ENCODE results near the gene WWOX. TPM values are rescaled to one million over a fixed set of nuclear protein-coding genes. Genes with fewer than 3 reads are reported as not detected.

The WWOX gene
- total and polyA plus RNA-seq, 2 of the 8 experiments (the other 6 are each of a cell fraction or from before 2014, with no cell fraction given): 5.4 to 16.7 TPM

GRCh38 chr16:78538919-78539318 lies 439.5 kb downstream of the WWOX start:
- CTCF ChIA-PET (ENCODE audit: partially characterized antibody): interaction anchor here (1.6 kb wide), 1 partner anchor 14 kb away, joined by 4 read pairs; no protein-coding TSS in a partner anchor
- Histone ChIP-seq H3K79me1 (ENCODE audit: low read depth, low read length) (no peaks in the 10 kb centered on the region), H3K36me3 (ENCODE audit: control insufficient read depth in 2 of 4, insufficient read depth in 4 of 4, low read length in 3 of 4) (no peaks in the 10 kb centered on the region), H3K4me1 (replicated peaks in 1 of 4; ENCODE audit: control insufficient read depth in 3 of 4, insufficient read depth in 4 of 4, low read length in 3 of 4) (no peaks in the 10 kb centered on the region), H3K4ac (replicated peaks; ENCODE audit: insufficient read length, low read depth, low read length) (no peak overlapping the region), H3K23me2 (ENCODE audit: low read depth, low read length) (peaks cover 2% of the 10 kb centered on the region; the same call in 1 of the 2 replicates), H3K27ac (ENCODE audit: low read depth, low read length) (no peak overlapping the region), H3K9me3 (ENCODE audit: insufficient read depth in 2 of 2, low read depth in 1 of 2, low read length in 1 of 2) (no peaks in the 10 kb centered on the region), H3K9ac (replicated peaks in 1 of 4; ENCODE audit: extremely low read depth in 1 of 4, low read depth in 3 of 4, low read length in 3 of 4) (no peak overlapping the region), H4K5ac (ENCODE audit: insufficient read length, low read depth, low read length) (no peak overlapping the region), H4K8ac (ENCODE audit: extremely low read depth, insufficient read depth, low read length) (no peak overlapping the region), H3K56ac (replicated peaks; ENCODE audit: insufficient read length, low read depth, low read length) (no peak overlapping the region), H2AFZ (ENCODE audit: low read length) (no peak overlapping the region), H4K91ac (replicated peaks; ENCODE audit: insufficient read length, low read length) (no peak overlapping the region), H4K20me1 (replicated peaks in 1 of 2; ENCODE audit: control insufficient read depth in 1 of 2, insufficient read depth in 2 of 2, low read length in 2 of 2) (no peaks in the 10 kb centered on the region), H2BK120ac (replicated peaks; ENCODE audit: low read depth, low read length) (no peak overlapping the region), H3K27me3 (replicated peaks in 1 of 4; ENCODE audit: control insufficient read depth in 3 of 4, extremely low read depth in 1 of 4, insufficient read depth in 3 of 4, low read length in 3 of 4) (no peaks in the 10 kb centered on the region), H3K14ac (ENCODE audit: insufficient read length) (no peak overlapping the region), H3K18ac (ENCODE audit: extremely low read depth, low read length) (no peak overlapping the region), H2BK5ac (ENCODE audit: low read depth, low read length) (no peak overlapping the region), H3K4me2 (ENCODE audit: insufficient read depth in 1 of 2, low read depth in 2 of 2, low read length in 2 of 2) (no peak overlapping the region), H2BK20ac (ENCODE audit: low read length) (no peak overlapping the region), H2AK5ac (ENCODE audit: low read depth, low read length) (no peak overlapping the region), H3K4me3 (ENCODE audit: extremely low read depth in 1 of 4, insufficient read depth in 2 of 4, low read depth in 3 of 4, low read length in 4 of 4) (no peak overlapping the region), H2BK15ac (ENCODE audit: low read length) (no peak overlapping the region), H3K23ac (ENCODE audit: insufficient read length) (no peak overlapping the region), H3K79me2 (ENCODE audit: control insufficient read depth in 1 of 2, insufficient read depth in 2 of 2, low read length in 2 of 2) (no peaks in the 10 kb centered on the region), H2BK12ac (ENCODE audit: low read depth, low read length) (no peak overlapping the region)
- POLR2A ChIA-PET (ENCODE audit: partially characterized antibody): no interaction called here
- 94% methylated on average over 3 of the region's 3 CpGs; no CpG with 5 or more reads in 1 of the 2 experiments for WGBS, 2 experiments (ENCODE audit: extremely low coverage in 1 of 2, insufficient coverage in 1 of 2, insufficient read length in 1 of 2, insufficient replicate concordance in 2 of 2, low coverage in 1 of 2, low lambda C conversion rate in 2 of 2, missing lambda C conversion rate in 1 of 2)
- FAIRE-seq (no peak), DNase-seq (ENCODE audit: low read depth in 1 of 2, low spot score in 2 of 2) (no peak)
- TF ChIP-seq CHD1 (IDR thresholded peaks at IDR 0.05; ENCODE audit: low read depth, low read length) (no peak), CEBPB (IDR thresholded peaks at IDR 0.05; ENCODE audit: low read depth, low read length) (peak; percentile 68; the same call in 1 of the 2 replicates), JUND (IDR thresholded peaks at IDR 0.05; ENCODE audit: low read length) (no peak)

Data from H1 (cell line).